Measurements from ENCODE around the gene NHLRC4. TPM values are rescaled to one million over a fixed set of nuclear protein-coding genes. Genes with fewer than 3 reads are reported as not detected.

Gene NHLRC4
- total RNA-seq, 1 experiment from 2014 or later, result 0.92 TPM

GRCh38 chr16:603933-604332, 37.1 kb downstream of the NHLRC4 start:
- Mint-ChIP-seq H3K36me3 (peaks cover 22% of the 10 kb centered on the region), H3K9me3 (peaks cover 12% of the 10 kb centered on the region), H3K27ac (no peak overlapping the region), H3K27me3 (ENCODE audit: low read depth) (no peaks in the 10 kb centered on the region), H3K4me1 (peaks cover 6% of the 10 kb centered on the region), H3K4me3 (no peak overlapping the region)
- ATAC-seq, result no peak
- ChIA-PET POLR2A (no interaction called here), CTCF (no interaction called here)
- no peak for DNase-seq (ENCODE audit: low spot score)
- no peak for TF ChIP-seq ZNF425 (CRISPR knock-in tag; conservative IDR thresholded peaks at IDR 0.05)
- no peak for TF ChIP-seq AFF4 (CRISPR knock-in tag; IDR thresholded peaks at IDR 0.05; ENCODE audit: borderline replicate concordance)
- TF ChIP-seq MAX (CRISPR knock-in tag; IDR thresholded peaks at IDR 0.05), result no peak
- no peak for TF ChIP-seq KAT7 (CRISPR knock-in tag; IDR thresholded peaks at IDR 0.05; ENCODE audit: borderline replicate concordance)
- TF ChIP-seq ATF2 (CRISPR knock-in tag; IDR thresholded peaks at IDR 0.05; ENCODE audit: borderline replicate concordance, low read depth), result no peak

- Mint-ChIP-seq H3K4me1 (peaks cover 8% of the 10 kb centered on the region), H3K4me3 (no peak overlapping the region), H3K27me3 (ENCODE audit: low read depth) (no peaks in the 10 kb centered on the region), H3K9me3 (peaks cover 12% of the 10 kb centered on the region), H3K36me3 (peaks cover 17% of the 10 kb centered on the region), H3K27ac (no peak overlapping the region)
- ATAC-seq (no peak), DNase-seq (ENCODE audit: low spot score) (no peak)
- TF ChIP-seq MXD4 (CRISPR knock-in tag; IDR thresholded peaks at IDR 0.05; ENCODE audit: borderline replicate concordance) (no peak), CREB1 (CRISPR knock-in tag; IDR thresholded peaks at IDR 0.05) (no peak), NR1H2 (CRISPR knock-in tag; IDR thresholded peaks at IDR 0.05) (no peak), ZNF317 (CRISPR knock-in tag; IDR thresholded peaks at IDR 0.05; ENCODE audit: borderline replicate concordance, low read depth) (no peak), SMAD3 (CRISPR knock-in tag; IDR thresholded peaks at IDR 0.05; ENCODE audit: borderline replicate concordance) (no peak), ZNF232 (CRISPR knock-in tag; IDR thresholded peaks at IDR 0.05) (no peak), ZNF671 (CRISPR knock-in tag; IDR thresholded peaks at IDR 0.05) (no peak), NR3C1 (CRISPR knock-in tag; conservative IDR thresholded peaks at IDR 0.05; ENCODE audit: low read depth) (no peak), GABPB1 (CRISPR knock-in tag; IDR thresholded peaks at IDR 0.05) (no peak), IRF2 (CRISPR knock-in tag; IDR thresholded peaks at IDR 0.05; ENCODE audit: borderline replicate concordance, low read depth) (no peak), ETV6 (CRISPR knock-in tag; IDR thresholded peaks at IDR 0.05) (no peak), USF1 (CRISPR knock-in tag; IDR thresholded peaks at IDR 0.05) (no peak), EMX1 (CRISPR knock-in tag; IDR thresholded peaks at IDR 0.05) (no peak)
- CTCF ChIA-PET, result interaction anchor here (0.7 kb wide), 1 partner anchor 16 kb away, joined by 3 read pairs; no protein-coding TSS in a partner anchor
- POLR2A ChIA-PET, result no interaction called here
Observed at GRCh38 chr16:606656-607307, 40.0 kb downstream of the NHLRC4 start.

Data from WTC11 (cell line).